HepG2 (cell line): ENCODE results near the gene RPL27A. TPM values are rescaled to one million over a fixed set of nuclear protein-coding genes. Genes with fewer than 3 reads are reported as not detected.

Experiments used
- BORCS8-MEF2B ChIP-seq: sonication (generic); formaldehyde crosslinking; IDR thresholded peaks from 2 replicates; pipeline ENCODE4 v1.8.0; 2022; ENCODE audit warnings: mild to moderate bottlenecking, missing genetic modification reagents
- CCAR2 ChIP-seq: fragments of 200-400 bp; formaldehyde crosslinking; optimal IDR thresholded peaks from 2 replicates; pipeline ENCODE3; 2018; ENCODE audit warnings: low read depth, mild to moderate bottlenecking, low read length, moderate library complexity
- EED ChIP-seq: sonication (generic); formaldehyde crosslinking; IDR thresholded peaks from 2 replicates; pipeline ENCODE4 v1.5.0; 2020; ENCODE audit warnings: mild to moderate bottlenecking, missing genetic modification reagents
- IKZF4 ChIP-seq: sonication (generic); formaldehyde crosslinking; IDR thresholded peaks from 2 replicates; pipeline ENCODE4 v1.5.1; 2020; ENCODE audit warnings: borderline replicate concordance, mild to moderate bottlenecking, low read depth, missing genetic modification reagents; ENCODE audit errors: not compliant biosample characterization
- MAFK ChIP-seq, 2 experiments: IDR thresholded peaks in 1 of 2; conservative IDR thresholded peaks in 1 of 2; 2 replicates each; pipeline ENCODE4 v1.6.1; 2011; ENCODE audit warnings: improper control_type of control experiment in 2 of 2, low read length in 2 of 2
- MEIS2 ChIP-seq: sonication (generic); formaldehyde crosslinking; IDR thresholded peaks from 2 replicates; pipeline ENCODE4 v1.9.0; 2021; ENCODE audit warnings: mild to moderate bottlenecking, missing genetic modification reagents
- MIER2 ChIP-seq: IDR thresholded peaks from 2 replicates; pipeline ENCODE4 v1.6.1; 2016; ENCODE audit warnings: missing biosample characterization, missing genetic modification reagents
- RBFOX2 ChIP-seq: fragments of 200-400 bp; formaldehyde crosslinking; IDR thresholded peaks from 2 replicates; pipeline ENCODE4 v1.6.1; 2017; ENCODE audit warnings: low read depth, mild to moderate bottlenecking, low read length
- SAP130 ChIP-seq: IDR thresholded peaks from 2 replicates; pipeline ENCODE4 v1.6.1; 2016; ENCODE audit warnings: low read depth
- TBX2 ChIP-seq: sonication (generic); formaldehyde crosslinking; IDR thresholded peaks from 2 replicates; pipeline ENCODE4 v1.5.0; 2020; ENCODE audit warnings: missing genetic modification reagents, mild to moderate bottlenecking, borderline replicate concordance
- THAP11 ChIP-seq: IDR thresholded peaks from 2 replicates; pipeline ENCODE4 v1.6.1; 2016; ENCODE audit warnings: missing biosample characterization, missing genetic modification reagents
- ZBTB7A ChIP-seq: sonication (generic); formaldehyde crosslinking; IDR thresholded peaks from 2 replicates; pipeline ENCODE4 v1.8.0; 2022; ENCODE audit warnings: mild to moderate bottlenecking, missing genetic modification reagents
- ZNF33A ChIP-seq: sonication (generic); formaldehyde crosslinking; IDR thresholded peaks from 2 replicates; pipeline ENCODE4 v1.5.1; 2020; ENCODE audit warnings: missing genetic modification reagents, mild to moderate bottlenecking, moderate library complexity, borderline replicate concordance
- ZNF343 ChIP-seq: sonication (generic); formaldehyde crosslinking; IDR thresholded peaks from 2 replicates; pipeline ENCODE4 v1.4.0; 2020; ENCODE audit warnings: mild to moderate bottlenecking, missing genetic modification reagents
- ZNF547 ChIP-seq: sonication (generic); formaldehyde crosslinking; IDR thresholded peaks from 2 replicates; pipeline ENCODE4 v1.5.1; 2020; ENCODE audit warnings: mild to moderate bottlenecking, missing genetic modification reagents
- ZNF639 ChIP-seq: conservative IDR thresholded peaks from 2 replicates; pipeline ENCODE4 v1.6.1; 2018; ENCODE audit warnings: missing genetic modification reagents
- ZNF772 ChIP-seq: sonication (generic); formaldehyde crosslinking; IDR thresholded peaks from 2 replicates; pipeline ENCODE4 v1.5.0; 2020; ENCODE audit warnings: mild to moderate bottlenecking, missing genetic modification reagents
- ZNF788 ChIP-seq: sonication (generic); formaldehyde crosslinking; IDR thresholded peaks from 2 replicates; pipeline ENCODE4 v1.5.0; 2020; ENCODE audit warnings: mild to moderate bottlenecking, missing genetic modification reagents, borderline replicate concordance
- ZSCAN30 ChIP-seq: sonication (generic); formaldehyde crosslinking; IDR thresholded peaks from 2 replicates; pipeline ENCODE4 v1.5.0; 2020; ENCODE audit warnings: mild to moderate bottlenecking, missing genetic modification reagents
- polyA plus RNA-seq, 8 experiments: library from polyadenylated mRNA; depleted of rRNA in 3 of 8; stranded (reverse) in 7 of 8; unstranded in 1 of 8; fragments of >200 nt; fragmentation: Illumina TruSeq in 4 of 8; extraction: Trizol in 4 of 8; gene quantifications; 2 replicates each; pipeline versions ENCODE4 v1.2.1 to v1.2.3, GENCODE V29; 2011 to 2016; ENCODE audit warnings: low read depth in 4 of 8, missing spikeins in 1 of 8, mixed read lengths in 1 of 8; ENCODE audit not compliant: insufficient read depth in 1 of 8
- total RNA-seq, 5 experiments: library from RNA; depleted of rRNA; stranded (reverse); fragments of >200 nt; fragmentation: Illumina TruSeq; extraction: Trizol; gene quantifications; 2 replicates each; pipeline ENCODE4 v1.2.3, GENCODE V29; 2016; ENCODE audit warnings: low read depth in 1 of 5
- TF ChIP-seq, protein P1 (sequence below): sonication (generic); formaldehyde crosslinking; IDR thresholded peaks from 2 replicates; pipeline ENCODE4 v1.4.0; 2020; ENCODE audit warnings: missing genetic modification reagents, low read depth, mild to moderate bottlenecking, borderline replicate concordance
- TF ChIP-seq, protein P2 (sequence below): sonication (generic); formaldehyde crosslinking; IDR thresholded peaks from 2 replicates; pipeline ENCODE4 v1.4.0; 2020; ENCODE audit warnings: missing genetic modification reagents, borderline replicate concordance
- TF ChIP-seq, protein P3 (sequence below): sonication (generic); formaldehyde crosslinking; IDR thresholded peaks from 2 replicates; pipeline ENCODE4 v1.5.1; 2020; ENCODE audit warnings: missing genetic modification reagents, mild to moderate bottlenecking, borderline replicate concordance

RPL27A gene
- total and polyA plus RNA-seq, 2 of the 13 experiments (the other 11 are each of a cell fraction or from before 2014, with no cell fraction given), result 1,531 to 2,153 TPM

GRCh38 chr11:8698379-8698851 is 15.8 kb downstream of the RPL27A start (continued):
- TF ChIP-seq BORCS8-MEF2B (CRISPR knock-in tag), result peak; percentile 38; the same call in 1 of the 2 replicates
- no peak for TF ChIP-seq CCAR2
- no peak for TF ChIP-seq ZNF343 (CRISPR knock-in tag)
- TF ChIP-seq ZSCAN30, result no peak
- TF ChIP-seq THAP11 (CRISPR knock-in tag), result no peak
- TF ChIP-seq ZNF33A, result no peak
- no peak for TF ChIP-seq IKZF4
- TF ChIP-seq MEIS2, result no peak
- no peak for TF ChIP-seq ZBTB7A
- TF ChIP-seq TBX2 (CRISPR knock-in tag), result 0 out of 2 replicates have a peak, but pooled peaks have one; percentile 12
- TF ChIP-seq, protein P1, sequence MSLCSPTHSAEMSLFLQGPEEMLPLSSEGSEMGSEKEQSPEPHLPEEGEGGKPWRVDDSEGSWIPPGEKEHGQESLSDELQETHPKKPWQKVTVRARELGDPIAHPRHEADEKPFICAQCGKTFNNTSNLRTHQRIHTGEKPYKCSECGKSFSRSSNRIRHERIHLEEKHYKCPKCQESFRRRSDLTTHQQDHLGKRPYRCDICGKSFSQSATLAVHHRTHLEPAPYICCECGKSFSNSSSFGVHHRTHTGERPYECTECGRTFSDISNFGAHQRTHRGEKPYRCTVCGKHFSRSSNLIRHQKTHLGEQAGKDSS (CRISPR knock-in tag), result 0 out of 2 replicates have a peak, but pooled peaks have one; percentile 29
- TF ChIP-seq SAP130 (CRISPR knock-in tag), result no peak
- no peak for TF ChIP-seq EED (CRISPR knock-in tag)
- no peak for TF ChIP-seq ZNF639 (CRISPR knock-in tag)
- TF ChIP-seq ZNF772, result 0 out of 2 replicates have a peak, but pooled peaks have one; percentile 20
- no peak for TF ChIP-seq MIER2 (CRISPR knock-in tag)
- TF ChIP-seq RBFOX2, result no peak
- no peak for TF ChIP-seq MAFK (conservative IDR thresholded peaks at IDR 0.05 in 1 of 2, IDR thresholded peaks at IDR 0.05 in 1 of 2; ENCODE audit: low read length in 2 of 2)
- TF ChIP-seq, protein P2, sequence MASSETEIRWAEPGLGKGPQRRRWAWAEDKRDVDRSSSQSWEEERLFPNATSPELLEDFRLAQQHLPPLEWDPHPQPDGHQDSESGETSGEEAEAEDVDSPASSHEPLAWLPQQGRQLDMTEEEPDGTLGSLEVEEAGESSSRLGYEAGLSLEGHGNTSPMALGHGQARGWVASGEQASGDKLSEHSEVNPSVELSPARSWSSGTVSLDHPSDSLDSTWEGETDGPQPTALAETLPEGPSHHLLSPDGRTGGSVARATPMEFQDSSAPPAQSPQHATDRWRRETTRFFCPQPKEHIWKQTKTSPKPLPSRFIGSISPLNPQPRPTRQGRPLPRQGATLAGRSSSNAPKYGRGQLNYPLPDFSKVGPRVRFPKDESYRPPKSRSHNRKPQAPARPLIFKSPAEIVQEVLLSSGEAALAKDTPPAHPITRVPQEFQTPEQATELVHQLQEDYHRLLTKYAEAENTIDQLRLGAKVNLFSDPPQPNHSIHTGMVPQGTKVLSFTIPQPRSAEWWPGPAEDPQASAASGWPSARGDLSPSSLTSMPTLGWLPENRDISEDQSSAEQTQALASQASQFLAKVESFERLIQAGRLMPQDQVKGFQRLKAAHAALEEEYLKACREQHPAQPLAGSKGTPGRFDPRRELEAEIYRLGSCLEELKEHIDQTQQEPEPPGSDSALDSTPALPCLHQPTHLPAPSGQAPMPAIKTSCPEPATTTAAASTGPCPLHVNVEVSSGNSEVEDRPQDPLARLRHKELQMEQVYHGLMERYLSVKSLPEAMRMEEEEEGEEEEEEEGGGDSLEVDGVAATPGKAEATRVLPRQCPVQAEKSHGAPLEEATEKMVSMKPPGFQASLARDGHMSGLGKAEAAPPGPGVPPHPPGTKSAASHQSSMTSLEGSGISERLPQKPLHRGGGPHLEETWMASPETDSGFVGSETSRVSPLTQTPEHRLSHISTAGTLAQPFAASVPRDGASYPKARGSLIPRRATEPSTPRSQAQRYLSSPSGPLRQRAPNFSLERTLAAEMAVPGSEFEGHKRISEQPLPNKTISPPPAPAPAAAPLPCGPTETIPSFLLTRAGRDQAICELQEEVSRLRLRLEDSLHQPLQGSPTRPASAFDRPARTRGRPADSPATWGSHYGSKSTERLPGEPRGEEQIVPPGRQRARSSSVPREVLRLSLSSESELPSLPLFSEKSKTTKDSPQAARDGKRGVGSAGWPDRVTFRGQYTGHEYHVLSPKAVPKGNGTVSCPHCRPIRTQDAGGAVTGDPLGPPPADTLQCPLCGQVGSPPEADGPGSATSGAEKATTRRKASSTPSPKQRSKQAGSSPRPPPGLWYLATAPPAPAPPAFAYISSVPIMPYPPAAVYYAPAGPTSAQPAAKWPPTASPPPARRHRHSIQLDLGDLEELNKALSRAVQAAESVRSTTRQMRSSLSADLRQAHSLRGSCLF (CRISPR knock-in tag), result no peak
- no peak for TF ChIP-seq ZNF788 (CRISPR knock-in tag)
- TF ChIP-seq, protein P3, sequence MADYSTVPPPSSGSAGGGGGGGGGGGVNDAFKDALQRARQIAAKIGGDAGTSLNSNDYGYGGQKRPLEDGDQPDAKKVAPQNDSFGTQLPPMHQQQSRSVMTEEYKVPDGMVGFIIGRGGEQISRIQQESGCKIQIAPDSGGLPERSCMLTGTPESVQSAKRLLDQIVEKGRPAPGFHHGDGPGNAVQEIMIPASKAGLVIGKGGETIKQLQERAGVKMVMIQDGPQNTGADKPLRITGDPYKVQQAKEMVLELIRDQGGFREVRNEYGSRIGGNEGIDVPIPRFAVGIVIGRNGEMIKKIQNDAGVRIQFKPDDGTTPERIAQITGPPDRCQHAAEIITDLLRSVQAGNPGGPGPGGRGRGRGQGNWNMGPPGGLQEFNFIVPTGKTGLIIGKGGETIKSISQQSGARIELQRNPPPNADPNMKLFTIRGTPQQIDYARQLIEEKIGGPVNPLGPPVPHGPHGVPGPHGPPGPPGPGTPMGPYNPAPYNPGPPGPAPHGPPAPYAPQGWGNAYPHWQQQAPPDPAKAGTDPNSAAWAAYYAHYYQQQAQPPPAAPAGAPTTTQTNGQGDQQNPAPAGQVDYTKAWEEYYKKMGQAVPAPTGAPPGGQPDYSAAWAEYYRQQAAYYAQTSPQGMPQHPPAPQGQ (CRISPR knock-in tag), result no peak
- TF ChIP-seq ZNF547 (CRISPR knock-in tag), result no peak
